ENCODE results near the gene MSRB2. TPM values are rescaled to one million over a fixed set of nuclear protein-coding genes. Genes with fewer than 3 reads are reported as not detected.
"Not testable (repeated sequence)": the region's sequence is repeated elsewhere in the genome, so short reads cannot be mapped to it uniquely, and the experiment has no call there.

Gene MSRB2
- polyA plus RNA-seq, 4 donors, result 20.3 to 36.0 (median 24.7) TPM

DNA sequence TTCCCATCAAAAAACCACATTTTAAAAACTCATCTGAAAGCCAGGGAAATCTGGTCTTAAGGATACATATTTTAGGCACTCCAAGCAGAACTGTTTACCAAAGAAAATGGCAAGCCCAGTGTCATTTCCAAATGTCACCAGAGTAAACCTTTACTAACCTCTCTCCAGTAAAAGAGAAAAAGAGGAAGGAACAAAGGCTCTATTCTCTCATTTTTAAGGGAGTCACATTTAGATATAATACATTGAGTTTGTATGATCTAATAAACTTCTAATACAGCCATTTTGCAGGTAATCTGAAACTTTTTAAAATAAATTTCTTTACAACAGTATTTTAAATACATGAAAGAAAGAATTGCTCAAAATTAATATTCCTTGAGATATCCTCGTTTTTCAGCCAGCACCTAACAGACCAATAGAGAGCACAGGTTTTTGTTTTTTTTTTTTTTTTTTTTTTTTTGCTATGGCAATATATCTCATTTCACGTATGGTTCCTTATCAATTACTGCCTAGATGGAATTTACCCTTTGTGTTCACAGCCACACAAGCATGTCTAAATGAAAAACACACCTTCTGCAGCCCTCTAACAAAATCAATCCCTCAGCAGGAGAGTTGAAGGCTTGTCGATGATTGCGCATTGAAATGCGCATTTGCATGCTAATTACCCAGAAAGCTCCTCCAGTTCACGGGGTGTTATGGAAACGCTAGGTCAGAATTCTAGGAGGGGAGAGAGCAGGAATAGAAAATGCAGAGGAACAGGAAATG, 39.8 kb upstream of the MSRB2 start:
- peak overlapping the region in 1 of 3 donors; percentile 8 for H3K4me3 ChIP-seq (ENCODE audit: low read depth in 1 of 3, low read length in 3 of 3)
- peaks cover 0 to 2% (median 0%) of the 10 kb centered on the region in 3 donors for H3K27me3 ChIP-seq (ENCODE audit: control insufficient read depth in 3 of 3, insufficient read depth in 3 of 3, low read length in 3 of 3)
- H3K4me1 ChIP-seq (ENCODE audit: control insufficient read depth in 3 of 3, insufficient read depth in 2 of 3, low read depth in 1 of 3, low read length in 2 of 3), result peaks cover 0 to 3% (median 0%) of the 10 kb centered on the region in 3 donors
- 31 to 53% (median 52%) methylated on average over 7 of the region's 7 CpGs for WGBS, 3 donors
- H3K9me3 ChIP-seq (ENCODE audit: control insufficient read depth in 2 of 2, insufficient read depth in 1 of 2, low read depth in 1 of 2, low read length in 1 of 2), result peaks cover 0 to 4% of the 10 kb centered on the region in 2 donors
- FAIRE-seq (no peak), DNase-seq (peak; percentile 25 to 37)
- peak overlapping the region in 1 of 3 donors; percentile 17 for H3K27ac ChIP-seq (ENCODE audit: low read depth in 1 of 3, low read length in 2 of 3)
- H3K36me3 ChIP-seq (ENCODE audit: control insufficient read depth in 3 of 3, insufficient read depth in 2 of 3, low read depth in 1 of 3, low read length in 3 of 3), result no peaks in the 10 kb centered on the region

DNA sequence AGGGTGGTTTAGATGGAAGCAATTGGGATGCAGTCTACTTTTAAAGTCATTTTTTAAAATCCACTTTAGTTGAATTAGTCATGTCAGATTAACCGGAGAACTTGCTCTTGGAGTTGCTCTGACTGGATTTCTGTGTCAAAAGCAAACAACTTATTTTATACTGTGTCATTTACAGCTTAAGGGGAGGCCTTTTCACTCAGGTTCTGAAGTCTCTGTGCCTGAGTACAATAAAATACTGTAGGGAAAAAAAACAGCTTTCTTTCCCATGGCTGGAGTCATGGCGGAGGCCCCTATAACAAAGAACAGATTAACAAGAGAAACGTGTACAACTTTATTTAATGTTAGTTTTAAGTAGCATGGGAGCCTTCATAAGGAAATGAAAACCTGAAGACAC, 39.2 kb upstream of the MSRB2 start:
- Histone ChIP-seq H3K36me3 (ENCODE audit: control insufficient read depth in 3 of 3, insufficient read depth in 2 of 3, low read depth in 1 of 3, low read length in 3 of 3) (no peaks in the 10 kb centered on the region), H3K9me3 (ENCODE audit: control insufficient read depth in 2 of 2, insufficient read depth in 1 of 2, low read depth in 1 of 2, low read length in 1 of 2) (peaks cover 0 to 7% of the 10 kb centered on the region in 2 donors), H3K4me3 (ENCODE audit: low read depth in 1 of 3, low read length in 3 of 3) (no peak overlapping the region), H3K4me1 (ENCODE audit: control insufficient read depth in 3 of 3, insufficient read depth in 2 of 3, low read depth in 1 of 3, low read length in 2 of 3) (peaks cover 0 to 3% (median 0%) of the 10 kb centered on the region in 3 donors), H3K27me3 (ENCODE audit: control insufficient read depth in 3 of 3, insufficient read depth in 3 of 3, low read length in 3 of 3) (peaks cover 0 to 2% (median 0%) of the 10 kb centered on the region in 3 donors), H3K27ac (ENCODE audit: low read depth in 1 of 3, low read length in 2 of 3) (peak overlapping the region in 1 of 3 donors; percentile 17)
- FAIRE-seq, result no peak
- WGBS, 3 donors, result 68 to 75% (median 73%) methylated on average over 3 of the region's 3 CpGs
- DNase-seq, result no peak

DNA sequence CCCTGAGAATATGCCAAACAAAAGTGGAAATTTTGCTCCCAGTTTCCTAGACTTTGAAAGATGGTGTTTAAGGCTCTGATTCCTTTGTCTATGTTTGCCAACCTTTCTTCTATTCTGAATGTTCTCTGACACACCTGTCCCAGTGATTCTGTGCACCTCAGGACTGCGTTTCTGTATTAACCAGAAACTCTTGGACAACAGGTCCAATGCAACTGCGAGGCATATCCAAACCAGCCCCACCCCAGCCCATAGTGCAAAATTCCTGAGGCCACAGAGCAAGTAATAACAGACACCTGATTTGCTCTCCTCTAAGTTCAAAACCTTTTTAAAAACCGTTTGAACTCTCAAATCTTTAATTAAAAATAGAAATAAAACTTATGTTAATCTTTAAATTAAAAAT, 37.0 kb upstream of the MSRB2 start:
- Histone ChIP-seq H3K36me3 (ENCODE audit: control insufficient read depth in 3 of 3, insufficient read depth in 2 of 3, low read depth in 1 of 3, low read length in 3 of 3) (no peaks in the 10 kb centered on the region), H3K9me3 (ENCODE audit: control insufficient read depth in 2 of 2, insufficient read depth in 1 of 2, low read depth in 1 of 2, low read length in 1 of 2) (peaks cover 0 to 7% of the 10 kb centered on the region in 2 donors), H3K27ac (ENCODE audit: low read depth in 1 of 3, low read length in 2 of 3) (no peak overlapping the region), H3K4me3 (ENCODE audit: low read depth in 1 of 3, low read length in 3 of 3) (no peak overlapping the region), H3K4me1 (ENCODE audit: control insufficient read depth in 3 of 3, insufficient read depth in 2 of 3, low read depth in 1 of 3, low read length in 2 of 3) (peaks cover 0 to 3% (median 0%) of the 10 kb centered on the region in 3 donors), H3K27me3 (ENCODE audit: control insufficient read depth in 3 of 3, insufficient read depth in 3 of 3, low read length in 3 of 3) (peaks cover 0 to 2% (median 0%) of the 10 kb centered on the region in 3 donors)
- DNase-seq (peak in 1 of 2 donors; percentile 63), FAIRE-seq (no peak)
- 1 to 42% (median 19%) methylated on average over 3 of the region's 3 CpGs for WGBS, 3 donors

DNA sequence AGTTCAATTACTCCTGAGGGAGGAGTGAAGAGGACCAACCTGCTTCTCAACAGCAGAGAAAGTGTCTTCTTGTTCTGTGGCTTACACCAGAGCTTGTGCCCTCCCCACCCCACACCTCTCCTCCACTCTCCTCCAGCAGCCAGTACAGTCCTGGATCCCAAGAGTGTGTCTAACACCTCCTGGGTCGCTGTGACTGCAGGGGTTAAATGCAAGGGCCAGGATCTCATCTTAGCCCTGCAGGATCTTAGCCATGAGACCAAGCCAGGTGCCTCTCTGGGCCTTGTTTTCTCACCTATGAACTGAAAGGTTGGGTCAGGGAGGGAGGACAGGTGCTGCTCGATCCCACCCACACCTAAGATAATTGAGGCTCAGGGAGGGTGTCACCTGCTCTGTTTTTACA, 34.5 kb upstream of the MSRB2 start:
- Histone ChIP-seq H3K9me3 (ENCODE audit: control insufficient read depth in 2 of 2, insufficient read depth in 1 of 2, low read depth in 1 of 2, low read length in 1 of 2) (peaks cover 0 to 7% of the 10 kb centered on the region in 2 donors), H3K4me1 (ENCODE audit: control insufficient read depth in 3 of 3, insufficient read depth in 2 of 3, low read depth in 1 of 3, low read length in 2 of 3) (peaks cover 0 to 10% (median 0%) of the 10 kb centered on the region in 3 donors), H3K4me3 (ENCODE audit: low read depth in 1 of 3, low read length in 3 of 3) (no peak overlapping the region), H3K36me3 (ENCODE audit: control insufficient read depth in 3 of 3, insufficient read depth in 2 of 3, low read depth in 1 of 3, low read length in 3 of 3) (no peaks in the 10 kb centered on the region), H3K27ac (ENCODE audit: low read depth in 1 of 3, low read length in 2 of 3) (no peak overlapping the region), H3K27me3 (ENCODE audit: control insufficient read depth in 3 of 3, insufficient read depth in 3 of 3, low read length in 3 of 3) (peaks cover 0 to 2% (median 0%) of the 10 kb centered on the region in 3 donors)
- FAIRE-seq (no peak), DNase-seq (no peak)
- WGBS, 3 donors, result 28 to 44% (median 38%) methylated on average over 2 of the region's 2 CpGs

DNA sequence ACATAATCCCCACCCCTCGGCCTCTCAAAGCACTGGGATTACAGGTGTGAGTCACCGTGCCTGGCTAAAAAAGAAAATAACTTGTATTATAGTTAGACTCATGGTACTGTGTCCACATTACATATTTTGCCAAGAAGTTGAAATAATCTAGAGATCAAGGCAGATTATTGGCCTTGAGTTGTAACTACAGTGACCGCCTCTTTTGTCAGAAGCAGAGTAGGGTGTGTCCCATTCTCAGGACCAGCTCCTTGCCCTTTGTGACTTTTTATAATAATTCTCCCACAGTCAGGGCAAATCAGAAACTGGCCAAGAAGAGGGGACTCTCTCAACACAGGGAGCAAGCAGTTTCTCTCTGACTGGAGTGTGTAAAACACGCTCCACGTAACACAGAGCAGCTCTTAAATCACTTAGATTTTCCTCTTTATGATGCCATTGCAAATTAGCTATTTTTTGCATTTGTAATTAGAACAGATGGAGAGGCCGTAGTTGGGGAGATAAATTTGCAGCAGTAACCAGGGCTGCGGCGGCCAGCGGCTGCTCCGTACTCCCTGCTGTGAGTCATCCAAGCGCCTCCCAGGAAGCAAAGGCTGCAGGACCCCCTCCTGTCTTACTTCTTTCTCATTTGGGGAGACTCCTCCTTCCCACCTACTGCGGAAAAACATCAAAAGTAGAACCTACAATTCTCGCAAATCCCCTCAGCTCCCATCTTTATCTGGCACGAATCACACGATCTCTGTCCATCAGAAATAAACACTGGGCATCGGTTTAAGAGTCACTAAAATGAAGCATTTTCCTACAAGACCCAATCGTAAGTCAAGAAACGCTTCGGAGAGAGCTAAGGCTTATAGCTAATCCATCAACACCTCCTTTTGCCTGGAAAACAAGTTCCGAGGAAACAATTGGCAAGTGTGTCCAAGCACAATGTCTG, 32.1 kb upstream of the MSRB2 start:
- 63 to 78% (median 72%) methylated on average over 20 of the region's 20 CpGs for WGBS, 3 donors
- peak in 1 of 2 donors; percentile 30 for DNase-seq
- H3K27ac ChIP-seq (ENCODE audit: low read depth in 1 of 3, low read length in 2 of 3), result no peak overlapping the region
- FAIRE-seq, result no peak
- H3K4me1 ChIP-seq (ENCODE audit: control insufficient read depth in 3 of 3, insufficient read depth in 2 of 3, low read depth in 1 of 3, low read length in 2 of 3), result peaks cover 0 to 10% (median 0%) of the 10 kb centered on the region in 3 donors
- H3K36me3 ChIP-seq (ENCODE audit: control insufficient read depth in 3 of 3, insufficient read depth in 2 of 3, low read depth in 1 of 3, low read length in 3 of 3), result no peaks in the 10 kb centered on the region
- H3K27me3 ChIP-seq (ENCODE audit: control insufficient read depth in 3 of 3, insufficient read depth in 3 of 3, low read length in 3 of 3), result peaks cover 0 to 2% (median 0%) of the 10 kb centered on the region in 3 donors
- no peak overlapping the region for H3K4me3 ChIP-seq (ENCODE audit: low read depth in 1 of 3, low read length in 3 of 3)
- H3K9me3 ChIP-seq (ENCODE audit: control insufficient read depth in 2 of 2, insufficient read depth in 1 of 2, low read depth in 1 of 2, low read length in 1 of 2), result peaks cover 0 to 7% of the 10 kb centered on the region in 2 donors

DNA sequence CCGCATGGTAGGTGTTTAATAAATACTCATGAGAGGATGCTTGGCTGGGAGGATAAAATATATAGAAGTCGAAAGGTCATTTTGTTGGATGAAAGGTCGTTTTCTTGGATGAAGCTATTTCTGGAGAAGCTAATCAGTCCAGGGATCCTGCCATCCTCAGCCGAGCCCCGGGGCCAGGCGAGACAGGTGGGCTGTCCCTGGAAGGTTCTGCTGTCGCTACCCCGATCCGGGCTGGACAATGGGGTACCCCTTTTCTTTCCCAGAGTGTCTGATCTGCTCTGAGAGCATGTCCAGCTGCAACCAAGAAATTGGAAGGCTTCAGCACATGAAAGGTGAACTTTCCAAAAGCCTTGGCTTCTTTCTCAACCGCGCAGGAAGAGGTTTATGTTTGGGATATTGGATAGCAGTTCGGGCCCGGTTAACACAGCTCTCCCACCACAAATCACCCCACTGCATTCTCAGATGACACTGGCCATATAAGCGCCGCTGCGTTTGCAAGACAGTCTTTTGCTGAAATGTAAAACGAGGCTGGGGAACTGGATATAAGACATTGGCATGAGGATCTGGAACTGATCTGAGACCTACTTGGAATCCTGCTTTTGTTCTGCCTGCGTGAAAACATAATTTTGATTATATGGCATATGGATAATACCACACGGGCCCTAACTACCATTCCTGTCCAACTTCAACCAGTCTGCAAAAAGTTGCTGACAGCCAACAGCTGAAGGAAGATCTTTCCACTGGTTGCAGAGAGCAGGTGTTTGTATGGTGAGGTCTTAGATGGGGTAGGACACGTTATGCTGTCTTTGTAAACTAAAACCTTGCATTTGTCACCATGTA, 31.2 kb upstream of the MSRB2 start:
- no peak for FAIRE-seq
- 86 to 90% (median 88%) methylated on average over 20 of the region's 20 CpGs for WGBS, 3 donors

DNA sequence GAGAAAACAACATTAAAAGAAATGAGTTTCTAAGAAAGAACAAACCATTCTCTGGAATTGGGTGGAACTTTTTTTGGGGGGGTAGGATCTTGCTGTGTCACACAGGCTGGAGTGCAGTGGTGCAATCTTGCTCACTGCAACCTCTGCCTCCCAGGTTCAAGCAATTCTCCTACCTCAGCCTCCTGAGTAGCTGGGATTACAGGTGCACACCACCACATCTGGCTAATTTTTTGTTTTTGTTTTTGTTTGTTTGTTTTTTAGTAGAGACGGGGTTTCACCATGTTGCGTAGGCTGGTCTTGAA, 30.6 kb upstream of the MSRB2 start:
- whole genome bisulfite sequencing, 3 donors, result 88 to 94% (median 89%) methylated on average over 2 of the region's 2 CpGs
- not testable (repeated sequence) for H3K27me3 ChIP-seq (ENCODE audit: control insufficient read depth in 3 of 3, insufficient read depth in 3 of 3, low read length in 3 of 3); FAIRE-seq; H3K36me3 ChIP-seq (ENCODE audit: control insufficient read depth in 3 of 3, insufficient read depth in 2 of 3, low read depth in 1 of 3, low read length in 3 of 3); DNase-seq; H3K4me3 ChIP-seq (ENCODE audit: low read depth in 1 of 3, low read length in 3 of 3); H3K27ac ChIP-seq (ENCODE audit: low read depth in 1 of 3, low read length in 2 of 3); H3K9me3 ChIP-seq (ENCODE audit: control insufficient read depth in 2 of 2, insufficient read depth in 1 of 2, low read depth in 1 of 2, low read length in 1 of 2)
- H3K4me1 ChIP-seq (ENCODE audit: control insufficient read depth in 3 of 3, insufficient read depth in 2 of 3, low read depth in 1 of 3, low read length in 2 of 3), result peaks cover 0 to 10% (median 0%) of the 10 kb centered on the region in 3 donors

More for the DNA sequence above, 31.2 kb upstream of the MSRB2 start:
- H3K4me3 ChIP-seq (ENCODE audit: low read depth in 1 of 3, low read length in 3 of 3), result no peak overlapping the region
- no peaks in the 10 kb centered on the region for H3K27me3 ChIP-seq (ENCODE audit: control insufficient read depth in 3 of 3, insufficient read depth in 3 of 3, low read length in 3 of 3)
- DNase-seq, result no peak
- H3K36me3 ChIP-seq (ENCODE audit: control insufficient read depth in 3 of 3, insufficient read depth in 2 of 3, low read depth in 1 of 3, low read length in 3 of 3), result no peaks in the 10 kb centered on the region
- peaks cover 0 to 10% (median 0%) of the 10 kb centered on the region in 3 donors for H3K4me1 ChIP-seq (ENCODE audit: control insufficient read depth in 3 of 3, insufficient read depth in 2 of 3, low read depth in 1 of 3, low read length in 2 of 3)
- peaks cover 0 to 7% of the 10 kb centered on the region in 2 donors for H3K9me3 ChIP-seq (ENCODE audit: control insufficient read depth in 2 of 2, insufficient read depth in 1 of 2, low read depth in 1 of 2, low read length in 1 of 2)
- no peak overlapping the region for H3K27ac ChIP-seq (ENCODE audit: low read depth in 1 of 3, low read length in 2 of 3)
